K562 (cell line): ENCODE data around the gene ITGA3. TPM values are rescaled to one million over a fixed set of nuclear protein-coding genes. Genes with fewer than 3 reads are reported as not detected.

Experiments
- ATAC-seq: fragments of 200-7000 bp; cut with Tn5 transposase; 3 replicates; pipeline ENCODE4 v1.9.1; 2020; ENCODE audit warnings: moderate library complexity
- BruUV-seq: library from RNA; stranded (reverse); fragments of 400-500 nt; replicated peaks from 2 replicates; lab custom pipeline; 2021; lab: Mats Ljungman, UMichigan
- CTCF ChIA-PET: fragments of 300-600 bp; formaldehyde crosslinking; extraction: SDS; loops from one replicate; lab custom pipeline; 2021; ENCODE audit warnings: low intra/inter-chr PET ratio; lab: Yijun Ruan, JAX
- POLR2A ChIA-PET: fragments of 300-600, 350-650 bp; sonication (Branson Sonifier 250); formaldehyde crosslinking; extraction: SDS; loops from one replicate; lab custom pipeline; 2021; ENCODE audit warnings: antibody characterized with exemption, inconsistent platforms; lab: Yijun Ruan, JAX
- DNase-seq, 4 experiments: peaks; one replicate each; pipeline versions ENCODE4 v3.0.0 to v3.0.0-alpha.2; 2011 to 2018; ENCODE audit warnings: low spot score in 3 of 4, mixed read lengths in 3 of 4; ENCODE audit errors: extremely low read depth in 1 of 4
- FAIRE-seq: peaks from 2 replicates; lab custom pipeline; 2011; peaks lifted over from hg19 to GRCh38; lab: Jason Lieb, UNC
- H2AFZ ChIP-seq: 2 replicates; pipeline ENCODE4 v1.6.0; 2011; ENCODE audit warnings: low read depth, low read length, control low read depth, inconsistent platforms
- H3K27ac ChIP-seq: fragments of 200-600 bp; 3 replicates; pipeline ENCODE4 v1.8.0; 2011; ENCODE audit warnings: low read depth, mild to moderate bottlenecking, control low read depth, inconsistent platforms, low read length, moderate library complexity, mixed read lengths; ENCODE audit errors: extremely low read depth
- H3K27me3 ChIP-seq, 2 experiments: fragments of 300-600 bp in 1 of 2; 2 replicates in 1 of 2; 3 replicates in 1 of 2; pipeline versions ENCODE4 v1.6.0 to v1.8.0; 2011; ENCODE audit warnings: inconsistent platforms in 2 of 2, low read length in 2 of 2, mild to moderate bottlenecking in 1 of 2, mixed read lengths in 1 of 2, moderate library complexity in 1 of 2; ENCODE audit not compliant: control insufficient read depth in 2 of 2, insufficient read depth in 2 of 2
- H3K36me3 ChIP-seq: fragments of 300-600 bp; 3 replicates; pipeline ENCODE4 v1.8.0; 2011; ENCODE audit warnings: mild to moderate bottlenecking, low read length, inconsistent platforms; ENCODE audit not compliant: control insufficient read depth, insufficient read depth
- H3K4me1 ChIP-seq, 2 experiments: fragments of 200-600 bp in 1 of 2; replicated peaks in 1 of 2; 2 replicates in 1 of 2; 3 replicates in 1 of 2; pipeline versions ENCODE4 v1.5.1 to v1.8.0; 2011; ENCODE audit warnings: inconsistent platforms in 2 of 2, low read length in 2 of 2, mild to moderate bottlenecking in 1 of 2, mixed read lengths in 1 of 2, moderate library complexity in 1 of 2; ENCODE audit not compliant: control insufficient read depth in 2 of 2, insufficient read depth in 2 of 2
- H3K4me2 ChIP-seq: 2 replicates; pipeline ENCODE4 v1.6.1; 2011; ENCODE audit warnings: low read length, control low read depth, inconsistent platforms, mixed read lengths; ENCODE audit not compliant: insufficient read depth
- H3K4me3 ChIP-seq: fragments of 200-600 bp; sonication (generic), shearing (Covaris generic); 2 replicates; pipeline ENCODE4 v1.5.1; 2016; ENCODE audit warnings: control low read depth, inconsistent platforms
- H3K79me2 ChIP-seq: fragments of 200-600 bp; 3 replicates; pipeline ENCODE4 v1.8.0; 2011; ENCODE audit warnings: low read length, inconsistent platforms; ENCODE audit not compliant: control insufficient read depth, insufficient read depth
- H3K9ac ChIP-seq, 2 experiments: 2 replicates each; pipeline versions ENCODE4 v1.6.0 to v1.6.1; 2011; ENCODE audit warnings: low read depth in 2 of 2, low read length in 2 of 2, control low read depth in 1 of 2, inconsistent platforms in 1 of 2, mild to moderate bottlenecking in 1 of 2, mixed read lengths in 1 of 2; ENCODE audit not compliant: insufficient read depth in 1 of 2
- H3K9me1 ChIP-seq: one replicate; pipeline ENCODE4 v1.6.0; 2011; ENCODE audit warnings: inconsistent platforms, mild to moderate bottlenecking, low read length, moderate library complexity; ENCODE audit not compliant: control insufficient read depth, insufficient read depth
- H3K9me3 ChIP-seq: replicated peaks from 2 replicates; pipeline ENCODE4 v1.5.1; 2011; ENCODE audit warnings: low read depth, low read length, inconsistent platforms; ENCODE audit not compliant: control insufficient read depth, insufficient read depth
- H4K20me1 ChIP-seq: replicated peaks from 2 replicates; pipeline ENCODE4 v1.6.1; 2011; ENCODE audit warnings: low read length, inconsistent platforms, mixed read lengths; ENCODE audit not compliant: control insufficient read depth, insufficient read depth
- BCL6 ChIP-seq: fragments of 250-450 bp; sonication (Bioruptor Pico); IDR thresholded peaks from 2 replicates; pipeline ENCODE4 v1.4.0; 2020
- DACH1 ChIP-seq: fragments of 450-650 bp; IDR thresholded peaks from 2 replicates; pipeline ENCODE4 v1.6.1; 2018; ENCODE audit not compliant: partially characterized antibody
- EWSR1 ChIP-seq: fragments of 450-650 bp; IDR thresholded peaks from 2 replicates; pipeline ENCODE4 v1.6.1; 2018; ENCODE audit warnings: borderline replicate concordance, mild to moderate bottlenecking, low read depth, moderate library complexity; ENCODE audit not compliant: partially characterized antibody
- MTA1 ChIP-seq: fragments of 450-650 bp; IDR thresholded peaks from 2 replicates; pipeline ENCODE4 v1.6.1; 2017; ENCODE audit warnings: borderline replicate concordance
- NR2C2 ChIP-seq, 2 experiments: fragments of 200-800 bp in 1 of 2; sonication (Bioruptor generic) in 1 of 2; sonication (generic) in 1 of 2; formaldehyde crosslinking in 1 of 2; IDR thresholded peaks; 2 replicates each; pipeline versions ENCODE4 v1.6.1 to v1.8.0; 2016 to 2022; ENCODE audit warnings: mild to moderate bottlenecking in 1 of 2, missing compliant biosample characterization in 1 of 2, missing genetic modification characterization in 1 of 2, missing genetic modification reagents in 1 of 2
- NRF1 ChIP-seq, 2 experiments: fragments of 450-650 bp; IDR thresholded peaks in 1 of 2; conservative IDR thresholded peaks in 1 of 2; 2 replicates each; pipeline ENCODE4 v1.6.1; 2014; ENCODE audit warnings: mild to moderate bottlenecking in 2 of 2
- PHF8 ChIP-seq: fragments of 200-600 bp; sonication (generic); IDR thresholded peaks from 2 replicates; pipeline ENCODE4 v1.6.1; 2012; ENCODE audit warnings: mixed run types, mild to moderate bottlenecking, inconsistent platforms, low read length, moderate library complexity, borderline replicate concordance
- SPI1 ChIP-seq: IDR thresholded peaks from 2 replicates; pipeline ENCODE4 v1.6.1; 2011; ENCODE audit warnings: low read depth, low read length, control low read depth, borderline replicate concordance
- SRF ChIP-seq, 2 experiments: fragments of 250-450, 450-650 bp in 1 of 2; sonication (Bioruptor Pico) in 1 of 2; sonication (generic) in 1 of 2; formaldehyde crosslinking; IDR thresholded peaks; 2 replicates each; pipeline versions ENCODE4 v1.5.0 to v1.5.1; 2020 to 2022; ENCODE audit warnings: mild to moderate bottlenecking in 1 of 2, missing genetic modification reagents in 1 of 2
- ZNF77 ChIP-seq: fragments of 250-450 bp; sonication (Bioruptor Pico); IDR thresholded peaks from 2 replicates; pipeline ENCODE4 v1.5.0; 2020
- ZNF830 ChIP-seq: fragments of 250-450 bp; sonication (Bioruptor Pico); IDR thresholded peaks from 2 replicates; pipeline ENCODE4 v1.5.0; 2021; ENCODE audit warnings: mild to moderate bottlenecking
- WGBS: fragments of 100-300 bp; shearing (Covaris generic); methylation state at CpG from one replicate; pipeline ENCODE4 v1.1.6; 2016; ENCODE audit warnings: low coverage, mixed read lengths; ENCODE audit not compliant: insufficient coverage; ENCODE audit errors: missing lambda C conversion rate; 5-methylcytosine and 5-hydroxymethylcytosine counted together
- in situ Hi-C: fragments of 300-500 bp; cut with MboI; formaldehyde crosslinking; loops from 4 replicates; pipeline ENCODE4 v1.15.0; 2018; ENCODE audit warnings: inconsistent platforms, mixed read lengths
- intact Hi-C: fragments of 100-400 bp; cut with micrococcal nuclease; formaldehyde crosslinking; loops from 2 replicates; pipeline ENCODE4 v1.14.2; 2022
- polyA plus RNA-seq, 8 experiments: library from polyadenylated mRNA; depleted of rRNA in 4 of 8; stranded (reverse) in 5 of 8; unstranded in 3 of 8; fragments of >200 nt; fragmentation: Nextera tagmentation in 2 of 8; fragmentation: Illumina TruSeq in 1 of 8; extraction: Ambion mirVana in 2 of 8; extraction: Trizol in 1 of 8; gene quantifications; 2 replicates each; pipeline versions ENCODE4 v1.2.1 to v1.2.3, GENCODE V29; 2011 to 2014; ENCODE audit warnings: inconsistent platforms in 1 of 8, missing spikeins in 1 of 8
- total RNA-seq, 7 experiments: library from RNA; depleted of rRNA in 6 of 7; stranded (reverse); fragments of >200 nt in 6 of 7; fragmentation: Illumina TruSeq in 2 of 7; extraction: Trizol in 2 of 7; gene quantifications; 2 replicates each; pipeline versions ENCODE4 v1.2.1 to v1.2.3, GENCODE V29; 2011 to 2021; ENCODE audit warnings: low replicate concordance in 1 of 7
- TF ChIP-seq, protein P1 (sequence below), 3 experiments: fragments of 200-800 bp in 1 of 3; sonication (Bioruptor generic) in 1 of 3; sonication (generic) in 1 of 3; formaldehyde crosslinking in 1 of 3; IDR thresholded peaks; 2 replicates each; pipeline versions ENCODE4 v1.6.1 to v1.8.0; 2016 to 2022; ENCODE audit warnings: mild to moderate bottlenecking in 2 of 3, missing compliant biosample characterization in 2 of 3, missing genetic modification characterization in 2 of 3, missing genetic modification reagents in 1 of 3
- TF ChIP-seq, protein P2 (sequence below), 2 experiments: fragments of 200-800 bp in 1 of 2; sonication (Bioruptor generic) in 1 of 2; sonication (generic) in 1 of 2; formaldehyde crosslinking in 1 of 2; IDR thresholded peaks in 1 of 2; conservative IDR thresholded peaks in 1 of 2; 2 replicates each; pipeline versions ENCODE4 v1.5.0 to v1.6.1; 2016 to 2020; ENCODE audit warnings: missing compliant biosample characterization in 1 of 2, missing genetic modification characterization in 1 of 2, missing genetic modification reagents in 1 of 2
- TF ChIP-seq, protein P3 (sequence below): fragments of 200-800 bp; sonication (Bioruptor generic); IDR thresholded peaks from 2 replicates; pipeline ENCODE4 v1.6.1; 2017; ENCODE audit warnings: missing genetic modification characterization, missing compliant biosample characterization

The ITGA3 gene
- total and polyA plus RNA-seq, 9 of the 15 experiments (the other 6 are each of a cell fraction or from before 2014, with no cell fraction given) = 0.03 to 0.75 (median 0.14) TPM; not detected in 2

DNA sequence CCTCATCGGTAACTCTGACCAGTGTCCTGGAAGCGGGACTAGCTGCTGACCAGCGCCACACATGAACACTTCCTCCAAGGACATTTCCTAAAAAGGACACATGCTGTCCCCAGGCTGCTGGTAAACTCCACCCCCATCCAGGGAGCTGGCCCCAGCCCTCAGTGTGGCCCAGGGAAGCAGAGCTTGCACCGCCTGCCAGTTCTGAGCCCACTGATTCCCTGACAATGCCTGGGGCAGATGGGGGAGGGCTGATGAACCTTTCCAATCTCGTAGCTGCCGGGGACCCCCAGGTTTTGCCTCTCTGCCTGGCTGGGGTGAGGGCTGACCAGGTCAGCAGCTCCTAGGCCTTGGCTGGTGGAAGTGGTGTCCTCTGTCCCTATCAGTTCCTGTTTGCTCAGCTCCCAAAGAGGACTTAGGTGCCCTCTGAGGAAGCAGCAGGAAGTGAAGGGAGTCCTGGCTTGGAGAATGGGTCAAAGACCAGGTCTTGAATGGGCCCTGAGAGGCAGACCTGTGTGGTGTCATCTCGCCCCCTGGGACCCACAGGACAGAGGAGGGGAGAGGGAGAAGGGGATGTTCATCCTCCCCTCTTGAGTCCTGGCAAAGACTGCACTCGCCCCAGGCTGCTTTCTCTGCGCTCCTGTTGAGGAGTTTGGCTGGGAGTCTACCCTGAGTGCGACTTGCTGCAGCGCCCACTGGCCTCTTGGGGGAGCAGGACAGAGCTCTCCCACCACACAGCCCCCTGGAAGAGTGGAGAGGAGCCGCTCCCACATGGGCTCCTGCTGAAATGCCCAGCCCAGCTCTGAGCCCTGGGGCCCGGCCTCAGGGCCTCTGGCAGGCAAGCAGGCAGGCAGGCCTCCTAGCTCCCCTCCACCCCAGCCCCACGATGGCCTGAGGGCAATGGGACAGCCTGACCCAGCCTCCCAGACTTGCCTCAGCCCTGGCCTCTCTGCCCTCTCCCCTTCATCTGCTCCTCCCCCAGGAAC is 56.1 kb downstream of the ITGA3 start:
- DNase-seq (no peak), ATAC-seq (peak; percentile 53; the same call in 2 of the 3 replicates), FAIRE-seq (no peak)
- CTCF ChIA-PET = no interaction called here
- Histone ChIP-seq H3K9ac (peak overlapping the region in 1 of 2 experiments; percentile 68; a peak in 2 of 4 replicates), H3K9me1 (no peaks in the 10 kb centered on the region), H3K27me3 (peaks cover 3 to 20% of the 10 kb centered on the region in 2 experiments; a peak in 3 of 5 replicates), H3K4me1 (peaks cover 8 to 41% of the 10 kb centered on the region in 2 experiments), H3K79me2 (no peaks in the 10 kb centered on the region), H3K4me2 (no peak overlapping the region), H3K36me3 (no peaks in the 10 kb centered on the region), H3K4me3 (no peak overlapping the region), H3K9me3 (no peaks in the 10 kb centered on the region), H2AFZ (peak overlapping the region; percentile 16; the same call in 1 of the 2 replicates), H3K27ac (no peak overlapping the region), H4K20me1 (peaks cover 6% of the 10 kb centered on the region)
- BruUV-seq = no TSS peak
- in situ Hi-C loops = no loop called here
- POLR2A ChIA-PET = interaction anchor here (0.6 to 1.6 kb wide), 6 partner anchors 9 to 145 kb away, joined by 3 to 4 read pairs (median 4); no protein-coding TSS in a partner anchor
- intact Hi-C loops = no loop called here
- 28% methylated on average over 9 of the region's 14 CpGs for WGBS
- TF ChIP-seq ZNF830 (CRISPR knock-in tag) (0 out of 2 replicates have a peak, but pooled peaks have one; percentile 29), SRF (CRISPR knock-in tag; IDR thresholded peaks at IDR 0.05) (peak; percentile 48 to 97; a peak in 3 of 4 replicates), PHF8 (peak; percentile 35; the same call in 1 of the 2 replicates), NR2C2 (CRISPR knock-in tag; IDR thresholded peaks at IDR 0.05) (no peak), NR2C2 (tag; IDR thresholded peaks at IDR 0.05) (peak; percentile 50; the same call in 1 of the 2 replicates), ZNF77 (CRISPR knock-in tag) (no peak), NRF1 (conservative IDR thresholded peaks at IDR 0.05 in 1 of 2, IDR thresholded peaks at IDR 0.05 in 1 of 2) (peak in 1 of 2 experiments; percentile 25; a peak in 2 of 4 replicates), DACH1 (no peak), SPI1 (0 out of 2 replicates have a peak, but pooled peaks have one; percentile 6), MTA1 (no peak), BCL6 (no peak), EWSR1 (no peak)
- TF ChIP-seq, protein P1, sequence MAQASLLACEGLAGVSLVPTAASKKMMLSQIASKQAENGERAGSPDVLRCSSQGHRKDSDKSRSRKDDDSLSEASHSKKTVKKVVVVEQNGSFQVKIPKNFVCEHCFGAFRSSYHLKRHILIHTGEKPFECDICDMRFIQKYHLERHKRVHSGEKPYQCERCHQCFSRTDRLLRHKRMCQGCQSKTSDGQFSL (CRISPR knock-in tag; IDR thresholded peaks at IDR 0.05) = no peak
- TF ChIP-seq, protein P1 (tag; IDR thresholded peaks at IDR 0.05) = no peak
- TF ChIP-seq, protein P2, sequence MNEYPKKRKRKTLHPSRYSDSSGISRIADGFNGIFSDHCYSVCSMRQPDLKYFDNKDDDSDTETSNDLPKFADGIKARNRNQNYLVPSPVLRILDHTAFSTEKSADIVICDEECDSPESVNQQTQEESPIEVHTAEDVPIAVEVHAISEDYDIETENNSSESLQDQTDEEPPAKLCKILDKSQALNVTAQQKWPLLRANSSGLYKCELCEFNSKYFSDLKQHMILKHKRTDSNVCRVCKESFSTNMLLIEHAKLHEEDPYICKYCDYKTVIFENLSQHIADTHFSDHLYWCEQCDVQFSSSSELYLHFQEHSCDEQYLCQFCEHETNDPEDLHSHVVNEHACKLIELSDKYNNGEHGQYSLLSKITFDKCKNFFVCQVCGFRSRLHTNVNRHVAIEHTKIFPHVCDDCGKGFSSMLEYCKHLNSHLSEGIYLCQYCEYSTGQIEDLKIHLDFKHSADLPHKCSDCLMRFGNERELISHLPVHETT (CRISPR knock-in tag; conservative IDR thresholded peaks at IDR 0.05 in 1 of 2, IDR thresholded peaks at IDR 0.05 in 1 of 2) = peak in 1 of 2 experiments; percentile 69; a peak in 2 of 4 replicates
- TF ChIP-seq, protein P3, sequence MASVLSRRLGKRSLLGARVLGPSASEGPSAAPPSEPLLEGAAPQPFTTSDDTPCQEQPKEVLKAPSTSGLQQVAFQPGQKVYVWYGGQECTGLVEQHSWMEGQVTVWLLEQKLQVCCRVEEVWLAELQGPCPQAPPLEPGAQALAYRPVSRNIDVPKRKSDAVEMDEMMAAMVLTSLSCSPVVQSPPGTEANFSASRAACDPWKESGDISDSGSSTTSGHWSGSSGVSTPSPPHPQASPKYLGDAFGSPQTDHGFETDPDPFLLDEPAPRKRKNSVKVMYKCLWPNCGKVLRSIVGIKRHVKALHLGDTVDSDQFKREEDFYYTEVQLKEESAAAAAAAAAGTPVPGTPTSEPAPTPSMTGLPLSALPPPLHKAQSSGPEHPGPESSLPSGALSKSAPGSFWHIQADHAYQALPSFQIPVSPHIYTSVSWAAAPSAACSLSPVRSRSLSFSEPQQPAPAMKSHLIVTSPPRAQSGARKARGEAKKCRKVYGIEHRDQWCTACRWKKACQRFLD (CRISPR knock-in tag) = 0 out of 2 replicates have a peak, but pooled peaks have one; percentile 25
